GM12865 (cell line): ENCODE results near the gene COL27A1.

Experiments used
- DNase-seq: peaks from one replicate; pipeline ENCODE4 v3.0.0; 2010; ENCODE audit warnings: low read depth
- H3K4me3 ChIP-seq: 2 replicates; pipeline ENCODE4 v1.5.1; 2011; ENCODE audit warnings: mild to moderate bottlenecking, low read depth, low read length, control low read depth
- CTCF ChIP-seq: IDR thresholded peaks from 2 replicates; pipeline ENCODE4 v1.5.1; 2011; ENCODE audit warnings: low read length, control low read depth, low read depth, inconsistent platforms; ENCODE audit not compliant: insufficient read depth; ENCODE audit errors: missing control alignments

Gene COL27A1

GRCh38 chr9:114345493-114346065 lies 190.2 kb downstream of the COL27A1 start:
- TF ChIP-seq CTCF, result no peak
- H3K4me3 ChIP-seq, result no peak overlapping the region
- DNase-seq, result no peak

- TF ChIP-seq CTCF, result no peak
- no peak overlapping the region for H3K4me3 ChIP-seq
- DNase-seq, result no peak
Measured at GRCh38 chr9:114346146-114346545, 190.8 kb downstream of the COL27A1 start.

- TF ChIP-seq CTCF, result no peak
- no peak overlapping the region for H3K4me3 ChIP-seq
- DNase-seq, result no peak
Measured at GRCh38 chr9:114347675-114348074, 192.3 kb downstream of the COL27A1 start.

- TF ChIP-seq CTCF, result no peak
- no peak for DNase-seq
- no peak overlapping the region for H3K4me3 ChIP-seq
Measured at GRCh38 chr9:114348261-114348905, 193.0 kb downstream of the COL27A1 start.

- peak; percentile 89 for DNase-seq
- TF ChIP-seq CTCF, result no peak
- H3K4me3 ChIP-seq, result no peak overlapping the region
Measured at GRCh38 chr9:114348906-114349482, 193.7 kb downstream of the COL27A1 start.

GRCh38 chr9:114349713-114350480 lies 194.6 kb downstream of the COL27A1 start:
- TF ChIP-seq CTCF, result no peak
- DNase-seq, result no peak
- H3K4me3 ChIP-seq, result no peak overlapping the region
